H1 (cell line): ENCODE measurements around the gene KCNT1. TPM values are rescaled to one million over a fixed set of nuclear protein-coding genes. Genes with fewer than 3 reads are reported as not detected.

Source experiments
- ASH2L ChIP-seq: fragments of 200-600, 300-600 bp; sonication (generic); IDR thresholded peaks from one replicate; pipeline ENCODE4 v1.7.1; 2017; ENCODE audit warnings: low read length
- BCL11A ChIP-seq, 2 experiments: IDR thresholded peaks; one replicate each; pipeline ENCODE4 v1.6.1; 2011; ENCODE audit warnings: low read depth in 2 of 2, low read length in 2 of 2, mild to moderate bottlenecking in 2 of 2
- CREB1 ChIP-seq: IDR thresholded peaks from 2 replicates; pipeline ENCODE4 v1.6.1; 2012; ENCODE audit warnings: inconsistent platforms
- EZH2 ChIP-seq: fragments of 200-600 bp; sonication (generic); IDR thresholded peaks from 2 replicates; pipeline ENCODE4 v1.7.1; 2012; ENCODE audit warnings: low read depth, mild to moderate bottlenecking, moderate library complexity, low read length, inconsistent platforms; ENCODE audit not compliant: severe bottlenecking
- GTF2F1 ChIP-seq: IDR thresholded peaks from 2 replicates; pipeline ENCODE4 v1.6.1; 2012; ENCODE audit warnings: low read depth, low read length, improper control_type of control experiment, borderline replicate concordance
- HDAC2 ChIP-seq, 2 experiments: fragments of 300-600 bp in 1 of 2; sonication (generic) in 1 of 2; IDR thresholded peaks; 2 replicates each; pipeline ENCODE4 v1.6.1; 2011 to 2012; ENCODE audit warnings: low read depth in 2 of 2, low read length in 2 of 2, mild to moderate bottlenecking in 2 of 2, moderate library complexity in 2 of 2, borderline replicate concordance in 1 of 2, inconsistent platforms in 1 of 2
- KDM5A ChIP-seq: fragments of 200-600 bp; IDR thresholded peaks from 2 replicates; pipeline ENCODE4 v1.7.1; 2012; ENCODE audit warnings: mild to moderate bottlenecking, low read length, inconsistent platforms, mixed read lengths
- POLR2A ChIP-seq, 2 experiments: IDR thresholded peaks; 1 replicate in 1 of 2; 2 replicates in 1 of 2; pipeline ENCODE4 v1.6.1; 2011; ENCODE audit warnings: low read depth in 2 of 2, low read length in 2 of 2, mild to moderate bottlenecking in 2 of 2; ENCODE audit errors: control extremely low read depth in 1 of 2
- POLR2AphosphoS5 ChIP-seq: IDR thresholded peaks from 2 replicates; pipeline ENCODE4 v1.6.1; 2011; ENCODE audit warnings: low read depth, low read length
- POU5F1 ChIP-seq: IDR thresholded peaks from 2 replicates; pipeline ENCODE4 v1.6.1; 2011; ENCODE audit warnings: low read depth, mild to moderate bottlenecking, low read length, moderate library complexity
- SP1 ChIP-seq: IDR thresholded peaks from 2 replicates; pipeline ENCODE4 v1.6.1; 2011; ENCODE audit warnings: low read depth, low read length
- SUZ12 ChIP-seq: fragments of 200-600 bp; sonication (generic); IDR thresholded peaks from 2 replicates; pipeline ENCODE4 v1.6.1; 2012; ENCODE audit warnings: mild to moderate bottlenecking, inconsistent platforms, low read length, moderate library complexity, mixed read lengths
- polyA plus RNA-seq, 7 experiments: library from polyadenylated mRNA; depleted of rRNA in 3 of 7; stranded (reverse) in 5 of 7; unstranded in 2 of 7; fragments of >200 nt in 5 of 7; fragments of 200-250 nt in 2 of 7; gene quantifications; 1 replicate in 5 of 7; 2 replicates in 1 of 7; 4 replicates in 1 of 7; pipeline versions ENCODE4 v1.2.1 to v1.2.3, GENCODE V29; 2011 to 2013; ENCODE audit warnings: missing spikeins in 2 of 7, mixed read lengths in 2 of 7
- total RNA-seq: library from RNA; stranded (reverse); fragmentation: NEBNext Ultra II Directional; extraction: Animal tissue kit (Norgen Biotek cat#: 25700); gene quantifications from 2 replicates; pipeline ENCODE4 v1.2.1, GENCODE V29; 2021
- TF ChIP-seq, protein P1 (sequence below): fragments of 300-600 bp; sonication (generic); IDR thresholded peaks from 2 replicates; pipeline ENCODE4 v1.7.1; 2012; ENCODE audit warnings: low read length, moderate library complexity, mild to moderate bottlenecking, inconsistent platforms; ENCODE audit not compliant: insufficient replicate concordance

KCNT1 gene
- total and polyA plus RNA-seq, 2 of the 8 experiments (the other 6 are each of a cell fraction or from before 2014, with no cell fraction given): 0.13 to 0.20 TPM

DNA sequence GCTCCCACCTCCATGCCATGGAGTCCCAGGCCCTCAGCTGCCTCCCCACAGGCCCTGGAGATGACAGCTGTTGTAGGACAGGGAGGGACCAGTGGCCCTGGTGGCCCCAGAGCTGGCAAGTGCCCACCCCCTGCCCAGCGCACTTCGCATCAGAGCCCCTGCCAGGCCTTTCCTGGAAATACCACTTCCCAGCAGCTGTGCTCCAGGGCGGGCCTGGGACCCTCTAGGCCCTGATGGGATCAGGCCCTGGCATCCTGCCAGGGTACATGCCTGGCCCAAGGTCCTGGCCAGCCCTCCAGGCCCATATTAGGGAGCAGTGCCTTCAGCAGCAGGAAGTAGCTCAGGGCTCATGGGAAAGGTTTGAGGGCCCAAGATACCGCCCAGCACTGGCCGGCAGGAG, 2.5 kb downstream of the KCNT1 start (continued):
- TF ChIP-seq, protein P1, sequence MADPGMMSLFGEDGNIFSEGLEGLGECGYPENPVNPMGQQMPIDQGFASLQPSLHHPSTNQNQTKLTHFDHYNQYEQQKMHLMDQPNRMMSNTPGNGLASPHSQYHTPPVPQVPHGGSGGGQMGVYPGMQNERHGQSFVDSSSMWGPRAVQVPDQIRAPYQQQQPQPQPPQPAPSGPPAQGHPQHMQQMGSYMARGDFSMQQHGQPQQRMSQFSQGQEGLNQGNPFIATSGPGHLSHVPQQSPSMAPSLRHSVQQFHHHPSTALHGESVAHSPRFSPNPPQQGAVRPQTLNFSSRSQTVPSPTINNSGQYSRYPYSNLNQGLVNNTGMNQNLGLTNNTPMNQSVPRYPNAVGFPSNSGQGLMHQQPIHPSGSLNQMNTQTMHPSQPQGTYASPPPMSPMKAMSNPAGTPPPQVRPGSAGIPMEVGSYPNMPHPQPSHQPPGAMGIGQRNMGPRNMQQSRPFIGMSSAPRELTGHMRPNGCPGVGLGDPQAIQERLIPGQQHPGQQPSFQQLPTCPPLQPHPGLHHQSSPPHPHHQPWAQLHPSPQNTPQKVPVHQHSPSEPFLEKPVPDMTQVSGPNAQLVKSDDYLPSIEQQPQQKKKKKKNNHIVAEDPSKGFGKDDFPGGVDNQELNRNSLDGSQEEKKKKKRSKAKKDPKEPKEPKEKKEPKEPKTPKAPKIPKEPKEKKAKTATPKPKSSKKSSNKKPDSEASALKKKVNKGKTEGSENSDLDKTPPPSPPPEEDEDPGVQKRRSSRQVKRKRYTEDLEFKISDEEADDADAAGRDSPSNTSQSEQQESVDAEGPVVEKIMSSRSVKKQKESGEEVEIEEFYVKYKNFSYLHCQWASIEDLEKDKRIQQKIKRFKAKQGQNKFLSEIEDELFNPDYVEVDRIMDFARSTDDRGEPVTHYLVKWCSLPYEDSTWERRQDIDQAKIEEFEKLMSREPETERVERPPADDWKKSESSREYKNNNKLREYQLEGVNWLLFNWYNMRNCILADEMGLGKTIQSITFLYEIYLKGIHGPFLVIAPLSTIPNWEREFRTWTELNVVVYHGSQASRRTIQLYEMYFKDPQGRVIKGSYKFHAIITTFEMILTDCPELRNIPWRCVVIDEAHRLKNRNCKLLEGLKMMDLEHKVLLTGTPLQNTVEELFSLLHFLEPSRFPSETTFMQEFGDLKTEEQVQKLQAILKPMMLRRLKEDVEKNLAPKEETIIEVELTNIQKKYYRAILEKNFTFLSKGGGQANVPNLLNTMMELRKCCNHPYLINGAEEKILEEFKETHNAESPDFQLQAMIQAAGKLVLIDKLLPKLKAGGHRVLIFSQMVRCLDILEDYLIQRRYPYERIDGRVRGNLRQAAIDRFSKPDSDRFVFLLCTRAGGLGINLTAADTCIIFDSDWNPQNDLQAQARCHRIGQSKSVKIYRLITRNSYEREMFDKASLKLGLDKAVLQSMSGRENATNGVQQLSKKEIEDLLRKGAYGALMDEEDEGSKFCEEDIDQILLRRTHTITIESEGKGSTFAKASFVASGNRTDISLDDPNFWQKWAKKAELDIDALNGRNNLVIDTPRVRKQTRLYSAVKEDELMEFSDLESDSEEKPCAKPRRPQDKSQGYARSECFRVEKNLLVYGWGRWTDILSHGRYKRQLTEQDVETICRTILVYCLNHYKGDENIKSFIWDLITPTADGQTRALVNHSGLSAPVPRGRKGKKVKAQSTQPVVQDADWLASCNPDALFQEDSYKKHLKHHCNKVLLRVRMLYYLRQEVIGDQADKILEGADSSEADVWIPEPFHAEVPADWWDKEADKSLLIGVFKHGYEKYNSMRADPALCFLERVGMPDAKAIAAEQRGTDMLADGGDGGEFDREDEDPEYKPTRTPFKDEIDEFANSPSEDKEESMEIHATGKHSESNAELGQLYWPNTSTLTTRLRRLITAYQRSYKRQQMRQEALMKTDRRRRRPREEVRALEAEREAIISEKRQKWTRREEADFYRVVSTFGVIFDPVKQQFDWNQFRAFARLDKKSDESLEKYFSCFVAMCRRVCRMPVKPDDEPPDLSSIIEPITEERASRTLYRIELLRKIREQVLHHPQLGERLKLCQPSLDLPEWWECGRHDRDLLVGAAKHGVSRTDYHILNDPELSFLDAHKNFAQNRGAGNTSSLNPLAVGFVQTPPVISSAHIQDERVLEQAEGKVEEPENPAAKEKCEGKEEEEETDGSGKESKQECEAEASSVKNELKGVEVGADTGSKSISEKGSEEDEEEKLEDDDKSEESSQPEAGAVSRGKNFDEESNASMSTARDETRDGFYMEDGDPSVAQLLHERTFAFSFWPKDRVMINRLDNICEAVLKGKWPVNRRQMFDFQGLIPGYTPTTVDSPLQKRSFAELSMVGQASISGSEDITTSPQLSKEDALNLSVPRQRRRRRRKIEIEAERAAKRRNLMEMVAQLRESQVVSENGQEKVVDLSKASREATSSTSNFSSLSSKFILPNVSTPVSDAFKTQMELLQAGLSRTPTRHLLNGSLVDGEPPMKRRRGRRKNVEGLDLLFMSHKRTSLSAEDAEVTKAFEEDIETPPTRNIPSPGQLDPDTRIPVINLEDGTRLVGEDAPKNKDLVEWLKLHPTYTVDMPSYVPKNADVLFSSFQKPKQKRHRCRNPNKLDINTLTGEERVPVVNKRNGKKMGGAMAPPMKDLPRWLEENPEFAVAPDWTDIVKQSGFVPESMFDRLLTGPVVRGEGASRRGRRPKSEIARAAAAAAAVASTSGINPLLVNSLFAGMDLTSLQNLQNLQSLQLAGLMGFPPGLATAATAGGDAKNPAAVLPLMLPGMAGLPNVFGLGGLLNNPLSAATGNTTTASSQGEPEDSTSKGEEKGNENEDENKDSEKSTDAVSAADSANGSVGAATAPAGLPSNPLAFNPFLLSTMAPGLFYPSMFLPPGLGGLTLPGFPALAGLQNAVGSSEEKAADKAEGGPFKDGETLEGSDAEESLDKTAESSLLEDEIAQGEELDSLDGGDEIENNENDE: no peak
- no peak for TF ChIP-seq POU5F1
- TF ChIP-seq CREB1: no peak
- TF ChIP-seq KDM5A: no peak
- TF ChIP-seq POLR2A (IDR thresholded peaks at IDR 0.05; ENCODE audit: control extremely low read depth in 1 of 2, low read depth in 2 of 2, low read length in 2 of 2): no peak
- no peak for TF ChIP-seq HDAC2 (IDR thresholded peaks at IDR 0.05; ENCODE audit: borderline replicate concordance in 1 of 2, low read depth in 2 of 2, low read length in 2 of 2)
- TF ChIP-seq SP1: no peak
- TF ChIP-seq GTF2F1: no peak
- no peak for TF ChIP-seq ASH2L
- no peak for TF ChIP-seq SUZ12
- TF ChIP-seq POLR2AphosphoS5: no peak
- TF ChIP-seq BCL11A (IDR thresholded peaks at IDR 0.05; ENCODE audit: low read depth in 2 of 2, low read length in 2 of 2): no peak
- no peak for TF ChIP-seq EZH2
